ENCODE measurements around the gene AATF. TPM values are rescaled to one million over a fixed set of nuclear protein-coding genes. Genes with fewer than 3 reads are reported as not detected.

The AATF gene
- total RNA-seq, 3 donors from 2014 or later: 34.4 to 47.2 (median 40.0) TPM

DNA sequence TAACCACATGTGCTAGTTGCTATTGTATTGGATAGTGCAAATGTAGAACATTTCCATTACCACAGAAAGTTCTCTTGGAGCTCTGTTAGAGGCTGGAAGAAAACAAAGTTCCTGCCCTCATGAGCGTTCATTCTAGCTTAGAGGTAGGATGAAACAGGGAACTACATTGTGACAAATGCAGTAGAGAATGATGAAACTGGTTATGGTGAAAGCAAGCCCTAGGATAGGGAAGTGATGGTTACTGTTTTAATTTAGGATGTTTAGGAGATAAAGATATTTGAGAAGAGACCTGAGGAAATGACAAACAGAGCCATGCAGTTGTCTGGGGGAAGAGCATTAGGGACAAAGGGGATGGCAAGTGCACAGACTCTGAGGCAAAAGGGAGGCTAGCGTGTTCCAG, 50.7 kb downstream of the AATF start:
- no peaks in the 10 kb centered on the region for H3K4me1 ChIP-seq
- H3K4me3 ChIP-seq: no peak overlapping the region
- H3K9me3 ChIP-seq: peaks cover 0 to 4% of the 10 kb centered on the region in 2 donors
- H3K27me3 ChIP-seq: no peaks in the 10 kb centered on the region
- DNase-seq (ENCODE audit: low spot score in 2 of 2): no peak
- no peak overlapping the region for H3K27ac ChIP-seq
- no peaks in the 10 kb centered on the region for H3K36me3 ChIP-seq
- intact Hi-C loops (cut with DNase I; ENCODE audit: low total_unique reads): no loop called here
- TF ChIP-seq POLR2A (IDR thresholded peaks at IDR 0.05): no peak
- no peak for TF ChIP-seq POLR2AphosphoS5 (IDR thresholded peaks at IDR 0.05)
- TF ChIP-seq, protein P1, sequence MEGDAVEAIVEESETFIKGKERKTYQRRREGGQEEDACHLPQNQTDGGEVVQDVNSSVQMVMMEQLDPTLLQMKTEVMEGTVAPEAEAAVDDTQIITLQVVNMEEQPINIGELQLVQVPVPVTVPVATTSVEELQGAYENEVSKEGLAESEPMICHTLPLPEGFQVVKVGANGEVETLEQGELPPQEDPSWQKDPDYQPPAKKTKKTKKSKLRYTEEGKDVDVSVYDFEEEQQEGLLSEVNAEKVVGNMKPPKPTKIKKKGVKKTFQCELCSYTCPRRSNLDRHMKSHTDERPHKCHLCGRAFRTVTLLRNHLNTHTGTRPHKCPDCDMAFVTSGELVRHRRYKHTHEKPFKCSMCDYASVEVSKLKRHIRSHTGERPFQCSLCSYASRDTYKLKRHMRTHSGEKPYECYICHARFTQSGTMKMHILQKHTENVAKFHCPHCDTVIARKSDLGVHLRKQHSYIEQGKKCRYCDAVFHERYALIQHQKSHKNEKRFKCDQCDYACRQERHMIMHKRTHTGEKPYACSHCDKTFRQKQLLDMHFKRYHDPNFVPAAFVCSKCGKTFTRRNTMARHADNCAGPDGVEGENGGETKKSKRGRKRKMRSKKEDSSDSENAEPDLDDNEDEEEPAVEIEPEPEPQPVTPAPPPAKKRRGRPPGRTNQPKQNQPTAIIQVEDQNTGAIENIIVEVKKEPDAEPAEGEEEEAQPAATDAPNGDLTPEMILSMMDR (IDR thresholded peaks at IDR 0.05): no peak

DNA sequence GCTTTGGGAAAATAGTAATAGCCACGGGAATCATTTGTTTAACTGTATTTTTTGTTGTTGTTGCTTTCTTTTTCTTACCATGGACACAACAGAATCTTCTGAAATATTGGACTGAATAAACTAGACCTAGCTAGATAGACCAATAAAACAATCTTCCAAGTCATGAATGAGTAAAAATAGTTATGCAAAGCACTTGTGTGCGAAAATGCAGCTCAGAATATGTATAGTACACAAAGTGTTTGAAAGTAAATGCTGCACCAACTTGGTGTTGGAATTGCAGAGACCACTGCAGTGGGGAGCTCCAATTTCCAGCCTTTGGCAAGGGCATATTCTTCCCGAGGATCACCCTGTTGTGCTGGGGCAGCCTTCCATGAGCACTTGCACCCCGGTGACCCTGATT, 68.0 kb downstream of the AATF start:
- DNase-seq (ENCODE audit: low spot score in 2 of 2): no peak
- no peaks in the 10 kb centered on the region for H3K27me3 ChIP-seq
- no peak for TF ChIP-seq POLR2A (IDR thresholded peaks at IDR 0.05)
- no peak for TF ChIP-seq POLR2AphosphoS5 (IDR thresholded peaks at IDR 0.05)
- TF ChIP-seq, protein P1 (IDR thresholded peaks at IDR 0.05): no peak
- H3K27ac ChIP-seq: no peak overlapping the region
- no peaks in the 10 kb centered on the region for H3K4me1 ChIP-seq
- no peak overlapping the region for H3K4me3 ChIP-seq
- H3K9me3 ChIP-seq: no peaks in the 10 kb centered on the region
- H3K36me3 ChIP-seq: no peaks in the 10 kb centered on the region
- intact Hi-C loops (cut with DNase I; ENCODE audit: low total_unique reads): no loop called here

DNA sequence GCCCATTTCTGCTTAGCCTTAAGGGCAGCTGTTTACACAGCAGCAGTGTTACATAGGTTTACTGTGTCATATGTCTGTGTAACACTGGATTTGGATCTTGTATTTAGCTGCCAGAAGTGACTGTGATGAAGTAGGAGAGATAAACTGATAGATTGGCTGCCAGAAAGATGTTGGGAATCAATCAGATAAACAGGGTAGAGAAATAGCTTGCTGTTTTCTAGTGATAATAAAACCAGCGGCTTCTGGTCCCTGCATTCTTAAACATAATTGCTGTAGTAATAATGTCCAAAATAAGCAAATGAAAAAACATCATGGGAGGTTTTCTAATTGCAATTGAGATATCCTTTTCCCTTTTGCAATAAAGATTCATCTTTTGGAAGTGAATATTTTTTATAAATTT, 68.7 kb downstream of the AATF start:
- no peak for DNase-seq (ENCODE audit: low spot score in 2 of 2)
- no peak overlapping the region for H3K27ac ChIP-seq
- H3K4me3 ChIP-seq: no peak overlapping the region
- TF ChIP-seq POLR2A (IDR thresholded peaks at IDR 0.05): no peak
- no peaks in the 10 kb centered on the region for H3K36me3 ChIP-seq
- intact Hi-C loops (cut with DNase I; ENCODE audit: low total_unique reads): no loop called here
- no peaks in the 10 kb centered on the region for H3K27me3 ChIP-seq
- no peaks in the 10 kb centered on the region for H3K4me1 ChIP-seq
- H3K9me3 ChIP-seq: no peaks in the 10 kb centered on the region

DNA sequence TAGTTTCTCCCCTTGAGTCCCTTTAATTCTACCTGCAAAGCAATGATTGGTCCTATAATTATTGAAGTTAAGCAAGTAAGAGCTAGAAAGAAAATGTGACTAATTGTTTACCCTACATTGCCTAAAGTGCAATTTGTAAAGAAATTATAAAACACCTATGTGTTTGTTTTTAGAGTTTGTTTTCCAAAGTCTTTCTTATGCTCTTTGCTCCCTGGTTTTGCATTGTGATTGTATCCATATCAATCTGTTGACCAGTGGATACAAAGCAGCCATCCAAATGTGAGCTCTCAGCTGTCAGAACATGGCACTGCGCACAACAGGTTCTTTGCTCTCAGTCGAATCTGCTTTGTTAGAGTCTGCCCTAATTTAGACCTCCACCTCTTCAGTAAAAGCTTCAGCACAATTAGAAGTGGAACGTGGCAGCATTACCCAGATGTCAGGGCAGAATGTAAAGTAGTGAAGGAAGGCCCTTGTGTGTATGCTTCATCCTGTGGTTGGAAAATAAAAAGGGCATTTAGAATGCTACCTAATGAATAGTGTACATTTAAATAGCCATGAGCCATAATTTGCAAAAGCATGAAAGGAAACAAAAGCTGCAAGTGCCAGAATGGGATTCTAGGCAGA, 70.5 kb downstream of the AATF start:
- H3K9me3 ChIP-seq: no peaks in the 10 kb centered on the region
- intact Hi-C loops (cut with DNase I; ENCODE audit: low total_unique reads): no loop called here
- H3K36me3 ChIP-seq: no peaks in the 10 kb centered on the region
- no peak overlapping the region for H3K4me3 ChIP-seq
- TF ChIP-seq POLR2A (IDR thresholded peaks at IDR 0.05): no peak
- no peak for TF ChIP-seq POLR2AphosphoS5 (IDR thresholded peaks at IDR 0.05)
- no peaks in the 10 kb centered on the region for H3K27me3 ChIP-seq
- H3K4me1 ChIP-seq: no peaks in the 10 kb centered on the region
- H3K27ac ChIP-seq: no peak overlapping the region
- no peak for DNase-seq (ENCODE audit: low spot score in 2 of 2)

DNA sequence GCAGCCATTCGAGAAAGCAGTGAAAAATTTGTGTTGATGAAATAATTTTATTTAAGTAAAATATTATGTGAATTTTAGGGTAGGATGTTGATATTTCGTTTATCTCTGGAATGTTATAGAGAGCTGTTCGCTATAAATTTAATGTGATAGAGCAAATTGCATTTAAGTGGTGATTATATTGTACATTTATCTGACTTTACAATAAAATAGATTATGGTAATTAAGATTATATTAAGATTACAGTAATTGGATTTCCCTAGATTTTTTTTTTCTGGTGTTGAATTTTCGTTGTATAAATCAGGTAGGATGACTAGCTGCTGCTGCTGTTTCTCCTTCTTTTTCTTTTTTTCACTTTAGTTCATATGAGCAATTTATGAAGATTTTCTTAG, 71.0 kb downstream of the AATF start:
- TF ChIP-seq, protein P1 (IDR thresholded peaks at IDR 0.05): no peak
- TF ChIP-seq POLR2AphosphoS5 (IDR thresholded peaks at IDR 0.05) (no peak), POLR2A (IDR thresholded peaks at IDR 0.05) (no peak)
- Histone ChIP-seq H3K4me1 (no peaks in the 10 kb centered on the region), H3K36me3 (no peaks in the 10 kb centered on the region), H3K27me3 (no peaks in the 10 kb centered on the region), H3K27ac (no peak overlapping the region), H3K9me3 (no peaks in the 10 kb centered on the region), H3K4me3 (no peak overlapping the region)
- no peak for DNase-seq (ENCODE audit: low spot score in 2 of 2)
- intact Hi-C loops (cut with DNase I; ENCODE audit: low total_unique reads): no loop called here

DNA sequence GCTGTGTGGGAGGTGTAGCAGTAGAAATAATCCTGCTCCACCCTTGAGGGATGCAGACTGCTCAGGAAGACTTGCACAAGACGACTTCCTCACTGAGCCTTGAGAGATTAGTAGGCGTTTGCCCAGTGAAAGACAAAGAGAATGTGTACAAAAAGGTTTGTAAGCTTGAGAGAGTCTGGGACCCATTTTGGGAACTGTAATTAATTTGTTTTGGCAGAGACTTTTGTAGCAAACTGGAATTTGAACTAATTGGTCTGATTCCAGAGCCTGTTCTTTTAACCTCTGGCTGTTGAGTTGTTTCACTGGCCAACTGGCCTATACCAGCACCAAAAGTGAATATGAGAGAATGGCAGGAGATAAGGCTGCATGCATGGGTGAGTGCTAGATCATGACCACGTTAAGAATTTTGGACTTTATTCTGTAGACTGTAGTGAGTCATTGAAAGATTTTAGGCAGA, 75.5 kb downstream of the AATF start:
- no peaks in the 10 kb centered on the region for H3K4me1 ChIP-seq
- TF ChIP-seq POLR2A (IDR thresholded peaks at IDR 0.05) (no peak), POLR2AphosphoS5 (IDR thresholded peaks at IDR 0.05) (no peak)
- TF ChIP-seq, protein P1 (IDR thresholded peaks at IDR 0.05): no peak
- intact Hi-C loops (cut with DNase I; ENCODE audit: low total_unique reads): no loop called here
- no peak overlapping the region for H3K27ac ChIP-seq
- no peaks in the 10 kb centered on the region for H3K9me3 ChIP-seq
- H3K36me3 ChIP-seq: no peaks in the 10 kb centered on the region
- no peak overlapping the region for H3K4me3 ChIP-seq
- no peaks in the 10 kb centered on the region for H3K27me3 ChIP-seq
- DNase-seq (ENCODE audit: low spot score in 2 of 2): no peak

Measured in breast epithelium (tissue), 4 donors.